Kidney epithelial cell (primary cell): ENCODE results near the gene SALL4. TPM values are rescaled to one million over a fixed set of nuclear protein-coding genes. Genes with fewer than 3 reads are reported as not detected.
"Not testable (repeated sequence)": the region's sequence is repeated elsewhere in the genome, so short reads cannot be mapped to it uniquely, and the experiment has no call there.

Experiments used
- DNase-seq: peaks from one replicate; pipeline ENCODE4 v3.0.0-alpha.2; 2010; ENCODE audit warnings: low read depth
- H3K27me3 ChIP-seq: 2 replicates; pipeline ENCODE4 v1.6.0; 2011; ENCODE audit warnings: low read length; ENCODE audit not compliant: control insufficient read depth, insufficient read depth
- H3K36me3 ChIP-seq: 2 replicates; pipeline ENCODE4 v1.5.1; 2011; ENCODE audit warnings: low read length; ENCODE audit not compliant: control insufficient read depth, insufficient read depth
- H3K4me3 ChIP-seq: 2 replicates; pipeline ENCODE4 v1.5.1; 2011; ENCODE audit warnings: low read depth, mild to moderate bottlenecking, control low read depth, low read length
- total RNA-seq: library from RNA; depleted of rRNA; stranded (reverse); fragments of >200 nt; gene quantifications from 2 replicates; pipeline ENCODE4 v1.2.3, GENCODE V29; 2015
- TF ChIP-seq, protein P1 (sequence below): IDR thresholded peaks from 2 replicates; pipeline ENCODE4 v1.5.1; 2011; ENCODE audit warnings: mild to moderate bottlenecking, moderate library complexity, low read length, control low read depth, inconsistent platforms; ENCODE audit not compliant: insufficient read depth, poor library complexity, severe bottlenecking

Gene SALL4
- total RNA-seq, 1 donor from 2014 or later, result 5.3 TPM

- no peak for DNase-seq
- TF ChIP-seq, protein P1, sequence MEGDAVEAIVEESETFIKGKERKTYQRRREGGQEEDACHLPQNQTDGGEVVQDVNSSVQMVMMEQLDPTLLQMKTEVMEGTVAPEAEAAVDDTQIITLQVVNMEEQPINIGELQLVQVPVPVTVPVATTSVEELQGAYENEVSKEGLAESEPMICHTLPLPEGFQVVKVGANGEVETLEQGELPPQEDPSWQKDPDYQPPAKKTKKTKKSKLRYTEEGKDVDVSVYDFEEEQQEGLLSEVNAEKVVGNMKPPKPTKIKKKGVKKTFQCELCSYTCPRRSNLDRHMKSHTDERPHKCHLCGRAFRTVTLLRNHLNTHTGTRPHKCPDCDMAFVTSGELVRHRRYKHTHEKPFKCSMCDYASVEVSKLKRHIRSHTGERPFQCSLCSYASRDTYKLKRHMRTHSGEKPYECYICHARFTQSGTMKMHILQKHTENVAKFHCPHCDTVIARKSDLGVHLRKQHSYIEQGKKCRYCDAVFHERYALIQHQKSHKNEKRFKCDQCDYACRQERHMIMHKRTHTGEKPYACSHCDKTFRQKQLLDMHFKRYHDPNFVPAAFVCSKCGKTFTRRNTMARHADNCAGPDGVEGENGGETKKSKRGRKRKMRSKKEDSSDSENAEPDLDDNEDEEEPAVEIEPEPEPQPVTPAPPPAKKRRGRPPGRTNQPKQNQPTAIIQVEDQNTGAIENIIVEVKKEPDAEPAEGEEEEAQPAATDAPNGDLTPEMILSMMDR, result no peak
- Histone ChIP-seq H3K36me3 (no peaks in the 10 kb centered on the region), H3K27me3 (no peaks in the 10 kb centered on the region), H3K4me3 (no peak overlapping the region)
These were observed 55.0 kb downstream of the SALL4 start for GRCh38 chr20:51747182-51747911.

GRCh38 chr20:51745804-51746203 lies 56.5 kb downstream of the SALL4 start:
- no peak for DNase-seq
- no peaks in the 10 kb centered on the region for H3K36me3 ChIP-seq
- no peaks in the 10 kb centered on the region for H3K27me3 ChIP-seq
- H3K4me3 ChIP-seq, result no peak overlapping the region
- TF ChIP-seq, protein P1, result no peak

- H3K4me3 ChIP-seq, result no peak overlapping the region
- H3K27me3 ChIP-seq, result no peaks in the 10 kb centered on the region
- TF ChIP-seq, protein P1, result no peak
- H3K36me3 ChIP-seq, result no peaks in the 10 kb centered on the region
- no peak for DNase-seq
These were observed 61.5 kb downstream of the SALL4 start for GRCh38 chr20:51740838-51741237.

- not testable (repeated sequence) for H3K27me3 ChIP-seq, DNase-seq, H3K4me3 ChIP-seq, H3K36me3 ChIP-seq
These were observed 62.0 kb downstream of the SALL4 start for GRCh38 chr20:51740308-51740707.

- no peak for DNase-seq
- no peaks in the 10 kb centered on the region for H3K27me3 ChIP-seq
- TF ChIP-seq, protein P1, result no peak
- no peak overlapping the region for H3K4me3 ChIP-seq
- no peaks in the 10 kb centered on the region for H3K36me3 ChIP-seq
These were observed 62.5 kb downstream of the SALL4 start for GRCh38 chr20:51739722-51740249.

- H3K4me3 ChIP-seq, result no peak overlapping the region
- TF ChIP-seq, protein P1, result no peak
- H3K36me3 ChIP-seq, result no peaks in the 10 kb centered on the region
- no peak for DNase-seq
- no peaks in the 10 kb centered on the region for H3K27me3 ChIP-seq
These were observed 63.4 kb downstream of the SALL4 start for GRCh38 chr20:51738877-51739447.

GRCh38 chr20:51738261-51738660 lies 64.1 kb downstream of the SALL4 start:
- not testable (repeated sequence) for DNase-seq, H3K4me3 ChIP-seq, H3K27me3 ChIP-seq, H3K36me3 ChIP-seq
